ENCODE data around the gene SSTR4. TPM values are rescaled to one million over a fixed set of nuclear protein-coding genes. Genes with fewer than 3 reads are reported as not detected.

The SSTR4 gene
- total RNA-seq, 2 donors from 2014 or later = not detected

- Histone ChIP-seq H3K27me3 (peaks cover 0 to 5% of the 10 kb centered on the region in 2 donors), H3K27ac (no peak overlapping the region), H3K4me1 (no peaks in the 10 kb centered on the region), H3K36me3 (replicated peaks in 1 of 2; ENCODE audit: insufficient read depth in 1 of 2, low read depth in 2 of 2) (no peaks in the 10 kb centered on the region), H3K9me3 (no peaks in the 10 kb centered on the region), H3K4me3 (no peak overlapping the region)
- DNase-seq (no peak), ATAC-seq (no peak)
- 55 to 56% methylated on average over 5 of the region's 5 CpGs for WGBS, 2 donors
- TF ChIP-seq POLR2A (IDR thresholded peaks at IDR 0.05) (no peak), CTCF (IDR thresholded peaks at IDR 0.05) (no peak)
- intact Hi-C loops (cut with DNase I) = no loop called here
Observed at GRCh38 chr20:23039136-23039875, 4.2 kb downstream of the SSTR4 start.

GRCh38 chr20:23039885-23040508, 4.9 kb downstream of the SSTR4 start:
- DNase-seq = no peak
- H3K36me3 ChIP-seq (replicated peaks in 1 of 2; ENCODE audit: insufficient read depth in 1 of 2, low read depth in 2 of 2) = no peaks in the 10 kb centered on the region
- no peaks in the 10 kb centered on the region for H3K4me1 ChIP-seq
- H3K27ac ChIP-seq = no peak overlapping the region
- TF ChIP-seq POLR2A (IDR thresholded peaks at IDR 0.05) (no peak), CTCF (IDR thresholded peaks at IDR 0.05) (no peak)
- intact Hi-C loops (cut with DNase I) = no loop called here
- peaks cover 0 to 1% of the 10 kb centered on the region in 2 donors for H3K27me3 ChIP-seq
- no peaks in the 10 kb centered on the region for H3K9me3 ChIP-seq
- H3K4me3 ChIP-seq = no peak overlapping the region
- WGBS, 2 donors = 43 to 56% methylated on average over 3 of the region's 3 CpGs
- ATAC-seq = no peak

- no peak for ATAC-seq
- peaks cover 0 to 4% of the 10 kb centered on the region in 2 donors for H3K27me3 ChIP-seq
Observed at GRCh38 chr20:23042270-23042669, 7.2 kb downstream of the SSTR4 start.

GRCh38 chr20:23043376-23043775, 8.3 kb downstream of the SSTR4 start:
- Histone ChIP-seq H3K4me3 (no peak overlapping the region), H3K4me1 (peaks cover 7% of the 10 kb centered on the region), H3K9me3 (no peaks in the 10 kb centered on the region), H3K27me3 (peaks cover 0 to 15% of the 10 kb centered on the region in 2 donors), H3K27ac (no peak overlapping the region), H3K36me3 (replicated peaks in 1 of 2; ENCODE audit: insufficient read depth in 1 of 2, low read depth in 2 of 2) (no peaks in the 10 kb centered on the region)
- 30 to 47% methylated on average over 6 of the region's 6 CpGs for WGBS, 2 donors
- ATAC-seq (no peak), DNase-seq (peak in 1 of 4 donors; percentile 39)
- intact Hi-C loops (cut with DNase I) = no loop called here
- TF ChIP-seq CTCF (IDR thresholded peaks at IDR 0.05) = no peak
- no peak for TF ChIP-seq POLR2A (IDR thresholded peaks at IDR 0.05)

More at GRCh38 chr20:23042270-23042669, 7.2 kb downstream of the SSTR4 start:
- DNase-seq = no peak
- Histone ChIP-seq H3K36me3 (replicated peaks in 1 of 2; ENCODE audit: insufficient read depth in 1 of 2, low read depth in 2 of 2) (no peaks in the 10 kb centered on the region), H3K4me3 (no peak overlapping the region), H3K27ac (no peak overlapping the region), H3K4me1 (no peaks in the 10 kb centered on the region), H3K9me3 (no peaks in the 10 kb centered on the region)
- intact Hi-C loops (cut with DNase I) = no loop called here
- TF ChIP-seq CTCF (IDR thresholded peaks at IDR 0.05) (no peak), POLR2A (IDR thresholded peaks at IDR 0.05) (no peak)
- 30 to 55% methylated on average over 3 of the region's 3 CpGs for WGBS, 2 donors
